CD14-positive monocyte (primary cell): Measurements from ENCODE around the gene AFF3. TPM values are rescaled to one million over a fixed set of nuclear protein-coding genes. Genes with fewer than 3 reads are reported as not detected.

Source experiments
- DNase-seq, 3 donors: peaks; one replicate each; pipeline ENCODE4 v3.0.0-alpha.2; 2011 to 2022
- H2AFZ ChIP-seq: 2 replicates; pipeline ENCODE4 v1.6.0; 2012; ENCODE audit warnings: mild to moderate bottlenecking, low read depth, low read length, inconsistent platforms; ENCODE audit not compliant: insufficient read depth, poor library complexity, severe bottlenecking
- H3K27ac ChIP-seq, 2 donors: 1 replicate in 1 of 2; 2 replicates in 1 of 2; pipeline ENCODE4 v1.5.1; 2012 to 2013; ENCODE audit warnings: low read length in 2 of 2, control low read depth in 1 of 2, inconsistent platforms in 1 of 2, low read depth in 1 of 2, mild to moderate bottlenecking in 1 of 2
- H3K27me3 ChIP-seq, 2 donors: one replicate each; pipeline versions ENCODE4 v1.6.0 to v1.6.1; 2011 to 2013; ENCODE audit warnings: low read length in 2 of 2; ENCODE audit not compliant: control insufficient read depth in 2 of 2, insufficient read depth in 2 of 2
- H3K36me3 ChIP-seq, 2 donors: replicated peaks in 1 of 2; 1 replicate in 1 of 2; 2 replicates in 1 of 2; pipeline versions ENCODE4 v1.5.1 to v1.6.1; 2012 to 2013; ENCODE audit warnings: low read length in 2 of 2, control low read depth in 1 of 2, inconsistent platforms in 1 of 2, mild to moderate bottlenecking in 1 of 2; ENCODE audit not compliant: insufficient read depth in 2 of 2, control insufficient read depth in 1 of 2
- H3K4me1 ChIP-seq, 2 donors: 1 replicate in 1 of 2; 2 replicates in 1 of 2; pipeline versions ENCODE4 v1.5.1 to v1.6.1; 2012 to 2013; ENCODE audit warnings: low read length in 2 of 2, control low read depth in 1 of 2, inconsistent platforms in 1 of 2, mild to moderate bottlenecking in 1 of 2, moderate library complexity in 1 of 2; ENCODE audit not compliant: insufficient read depth in 2 of 2, control insufficient read depth in 1 of 2
- H3K4me2 ChIP-seq: replicated peaks from 2 replicates; pipeline ENCODE3; 2012; ENCODE audit warnings: low read length, moderate library complexity, mild to moderate bottlenecking; ENCODE audit not compliant: poor library complexity, severe bottlenecking; ENCODE audit errors: extremely low read depth
- H3K4me3 ChIP-seq, 3 experiments: fragments of 200-600 bp in 1 of 3; sonication (generic) in 1 of 3; replicated peaks in 1 of 3; 1 replicate in 2 of 3; 2 replicates in 1 of 3; pipeline ENCODE4 v1.5.1; 2011 to 2013; ENCODE audit warnings: low read length in 3 of 3, mild to moderate bottlenecking in 3 of 3, control low read depth in 2 of 3, low read depth in 2 of 3, inconsistent platforms in 1 of 3, moderate library complexity in 1 of 3
- H3K79me2 ChIP-seq: 2 replicates; pipeline ENCODE4 v1.6.0; 2012; ENCODE audit warnings: mild to moderate bottlenecking, control low read depth, inconsistent platforms, low read length, moderate library complexity; ENCODE audit not compliant: insufficient read depth
- H3K9ac ChIP-seq: 2 replicates; pipeline ENCODE4 v1.6.0; 2017; ENCODE audit warnings: low read length, mild to moderate bottlenecking; ENCODE audit not compliant: insufficient read depth, poor library complexity, severe bottlenecking
- H3K9me3 ChIP-seq, 2 donors: replicated peaks in 1 of 2; 1 replicate in 1 of 2; 2 replicates in 1 of 2; pipeline versions ENCODE4 v1.5.1 to v1.6.1; 2012 to 2013; ENCODE audit warnings: low read length in 2 of 2, control low read depth in 1 of 2; ENCODE audit not compliant: control insufficient read depth in 1 of 2, insufficient read depth in 1 of 2
- H4K20me1 ChIP-seq: 2 replicates; pipeline ENCODE4 v1.6.0; 2012; ENCODE audit warnings: mild to moderate bottlenecking, low read length, control low read depth, moderate library complexity; ENCODE audit not compliant: insufficient read depth
- H3K27ac Mint-ChIP-seq, 7 donors: one replicate each; pipeline ENCODE4 v1.8.0; 2020; ENCODE audit warnings: mild to moderate bottlenecking in 7 of 7, mixed read lengths in 7 of 7, moderate library complexity in 6 of 7, inconsistent platforms in 2 of 7
- H3K27me3 Mint-ChIP-seq, 3 donors: one replicate each; pipeline ENCODE4 v1.8.0; 2021 to 2022; ENCODE audit warnings: low read depth in 3 of 3, mild to moderate bottlenecking in 3 of 3, mixed read lengths in 3 of 3, moderate library complexity in 3 of 3, inconsistent platforms in 1 of 3
- H3K36me3 Mint-ChIP-seq, 2 donors: one replicate each; pipeline ENCODE4 v1.8.0; 2020; ENCODE audit warnings: mixed read lengths in 2 of 2, inconsistent platforms in 1 of 2, mild to moderate bottlenecking in 1 of 2
- H3K4me1 Mint-ChIP-seq: one replicate; pipeline ENCODE4 v1.8.0; 2020; ENCODE audit warnings: mild to moderate bottlenecking, mixed read lengths
- H3K4me3 Mint-ChIP-seq, 2 donors: one replicate each; pipeline ENCODE4 v1.8.0; 2020; ENCODE audit warnings: mild to moderate bottlenecking in 2 of 2, mixed read lengths in 2 of 2, moderate library complexity in 1 of 2
- H3K9me3 Mint-ChIP-seq, 7 donors: one replicate each; pipeline ENCODE4 v1.8.0; 2020 to 2022; ENCODE audit warnings: mixed read lengths in 7 of 7, mild to moderate bottlenecking in 6 of 7, moderate library complexity in 6 of 7, inconsistent platforms in 2 of 7
- CTCF ChIP-seq: fragments of 200-600 bp; IDR thresholded peaks from one replicate; pipeline ENCODE4 v1.8.0; 2022; ENCODE audit warnings: antibody characterized with exemption, mild to moderate bottlenecking
- WGBS: methylation state at CpG from one replicate; pipeline ENCODE4 v1.1.5; 2013; ENCODE audit warnings: missing lambda C conversion rate; ENCODE audit not compliant: insufficient coverage; 5-methylcytosine and 5-hydroxymethylcytosine counted together
- intact Hi-C, 2 donors: fragments of 100-400 bp; cut with micrococcal nuclease; formaldehyde crosslinking; loops; one replicate each; pipeline versions ENCODE4 v1.15.0 to v1.15.1; 2023
- polyA plus RNA-seq, 3 donors: library from polyadenylated mRNA; depleted of rRNA in 1 of 3; unstranded in 2 of 3; stranded (reverse) in 1 of 3; fragments of 300-500 nt in 2 of 3; fragments of >200 nt in 1 of 3; fragmentation: Illumina TruSeq in 2 of 3; gene quantifications; 1 replicate in 2 of 3; 2 replicates in 1 of 3; pipeline ENCODE4 v1.2.3, GENCODE V29; 2012 to 2021

The AFF3 gene
- polyA plus RNA-seq, 3 donors, result 0.17 to 4.1 (median 0.49) TPM

- Histone ChIP-seq H3K4me1 (no peaks in the 10 kb centered on the region), H3K9ac (no peak overlapping the region), H3K27ac (no peak overlapping the region), H3K27me3 (no peaks in the 10 kb centered on the region), H3K9me3 (no peaks in the 10 kb centered on the region), H3K36me3 (no peaks in the 10 kb centered on the region), H2AFZ (no peak overlapping the region), H3K79me2 (no peaks in the 10 kb centered on the region), H3K4me2 (no peak overlapping the region), H4K20me1 (no peaks in the 10 kb centered on the region), H3K4me3 (no peak overlapping the region)
- intact Hi-C loops, result no loop called here
- Mint-ChIP-seq H3K36me3 (peaks cover 6 to 16% of the 10 kb centered on the region in 2 donors), H3K27me3 (no peaks in the 10 kb centered on the region), H3K9me3 (peaks cover 0 to 5% (median 0%) of the 10 kb centered on the region in 7 donors), H3K27ac (no peak overlapping the region), H3K4me1 (no peaks in the 10 kb centered on the region), H3K4me3 (no peak overlapping the region)
- no peak for DNase-seq
- no CpG with 5 or more reads among the region's 1 CpG for WGBS
- no peak for TF ChIP-seq CTCF
Measured at GRCh38 chr2:99981840-99982239, 160.6 kb downstream of the AFF3 start.

- Mint-ChIP-seq H3K27ac (no peak overlapping the region), H3K27me3 (peaks cover 0 to 2% (median 0%) of the 10 kb centered on the region in 3 donors), H3K4me3 (no peak overlapping the region), H3K4me1 (no peaks in the 10 kb centered on the region), H3K9me3 (peaks cover 0 to 5% (median 0%) of the 10 kb centered on the region in 7 donors), H3K36me3 (peaks cover 6 to 21% of the 10 kb centered on the region in 2 donors)
- H3K27ac ChIP-seq, result no peak overlapping the region
- H3K4me1 ChIP-seq, result no peaks in the 10 kb centered on the region
- no peak for TF ChIP-seq CTCF
- no peaks in the 10 kb centered on the region for H4K20me1 ChIP-seq
- no peaks in the 10 kb centered on the region for H3K27me3 ChIP-seq
- no peak overlapping the region for H2AFZ ChIP-seq
- H3K4me2 ChIP-seq, result no peak overlapping the region
- H3K36me3 ChIP-seq, result no peaks in the 10 kb centered on the region
- intact Hi-C loops, result no loop called here
- 91% methylated on average over 2 of the region's 2 CpGs for WGBS
- H3K4me3 ChIP-seq, result no peak overlapping the region
- no peaks in the 10 kb centered on the region for H3K79me2 ChIP-seq
- H3K9ac ChIP-seq, result no peak overlapping the region
- DNase-seq, result no peak
- H3K9me3 ChIP-seq, result no peaks in the 10 kb centered on the region
Measured at GRCh38 chr2:99980176-99980575, 162.2 kb downstream of the AFF3 start.
